ENCODE data around the gene CCDC142.
"Not testable (repeated sequence)": the region's sequence is repeated elsewhere in the genome, so short reads cannot be mapped to it uniquely, and the experiment has no call there.

CCDC142 gene

DNA sequence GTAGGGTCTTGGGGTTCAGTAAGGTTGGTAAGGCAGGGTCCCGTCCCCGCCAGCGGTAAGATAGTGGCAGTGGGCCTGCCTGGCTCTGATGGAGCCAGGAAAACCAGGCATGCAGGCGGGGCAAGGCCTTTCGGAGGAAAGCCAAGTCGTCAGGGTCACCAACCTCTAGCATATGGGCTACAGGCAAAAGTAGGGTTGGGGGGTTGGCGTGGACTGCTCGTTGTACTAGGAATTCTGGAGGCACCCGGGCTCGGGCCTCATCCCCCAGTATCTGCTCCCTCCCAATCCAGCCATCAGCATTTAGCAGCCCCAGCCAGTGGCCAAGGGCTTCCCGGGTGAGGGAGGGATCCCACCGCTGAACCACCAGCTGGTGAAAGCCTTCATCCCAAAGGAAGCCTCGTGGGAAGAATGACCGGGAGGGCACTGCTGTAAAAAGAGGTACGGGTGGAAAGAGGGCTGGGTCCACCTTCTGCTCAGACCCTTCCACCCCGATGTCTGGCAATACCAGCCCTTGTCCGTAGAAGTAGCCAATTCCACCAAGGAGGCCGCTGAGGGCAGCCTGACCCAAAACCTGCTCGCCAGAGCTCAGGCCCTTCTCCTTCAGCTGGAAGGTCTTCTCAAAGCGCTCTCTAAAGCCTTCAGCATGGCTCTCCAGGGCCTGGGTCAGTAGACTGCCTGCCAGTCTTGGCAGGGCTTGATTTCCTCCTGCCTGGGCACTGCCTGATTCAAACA, 20.6 kb downstream of the CCDC142 start:
- no peak for DNase-seq (ENCODE audit: low read depth, low spot score)
- no peak overlapping the region for H3K27ac ChIP-seq (ENCODE audit: low read length)
- WGBS (ENCODE audit: insufficient coverage, insufficient read length), result no CpG with 5 or more reads among the region's 20 CpGs
- no peak overlapping the region for H3K4me3 ChIP-seq (ENCODE audit: low read length)
- 0 out of 2 replicates have a peak, but pooled peaks cover 2% of the 10 kb centered on the region for H3K4me1 ChIP-seq (ENCODE audit: control insufficient read depth, insufficient read depth, low read length)
- peaks cover 8% of the 10 kb centered on the region for H3K36me3 ChIP-seq (ENCODE audit: control insufficient read depth, insufficient read depth, low read length)
- H3K27me3 ChIP-seq (ENCODE audit: control insufficient read depth, insufficient read depth, low read length), result no peaks in the 10 kb centered on the region
- no peaks in the 10 kb centered on the region for H3K9me3 ChIP-seq (ENCODE audit: control insufficient read depth, insufficient read depth, low read length)

DNA sequence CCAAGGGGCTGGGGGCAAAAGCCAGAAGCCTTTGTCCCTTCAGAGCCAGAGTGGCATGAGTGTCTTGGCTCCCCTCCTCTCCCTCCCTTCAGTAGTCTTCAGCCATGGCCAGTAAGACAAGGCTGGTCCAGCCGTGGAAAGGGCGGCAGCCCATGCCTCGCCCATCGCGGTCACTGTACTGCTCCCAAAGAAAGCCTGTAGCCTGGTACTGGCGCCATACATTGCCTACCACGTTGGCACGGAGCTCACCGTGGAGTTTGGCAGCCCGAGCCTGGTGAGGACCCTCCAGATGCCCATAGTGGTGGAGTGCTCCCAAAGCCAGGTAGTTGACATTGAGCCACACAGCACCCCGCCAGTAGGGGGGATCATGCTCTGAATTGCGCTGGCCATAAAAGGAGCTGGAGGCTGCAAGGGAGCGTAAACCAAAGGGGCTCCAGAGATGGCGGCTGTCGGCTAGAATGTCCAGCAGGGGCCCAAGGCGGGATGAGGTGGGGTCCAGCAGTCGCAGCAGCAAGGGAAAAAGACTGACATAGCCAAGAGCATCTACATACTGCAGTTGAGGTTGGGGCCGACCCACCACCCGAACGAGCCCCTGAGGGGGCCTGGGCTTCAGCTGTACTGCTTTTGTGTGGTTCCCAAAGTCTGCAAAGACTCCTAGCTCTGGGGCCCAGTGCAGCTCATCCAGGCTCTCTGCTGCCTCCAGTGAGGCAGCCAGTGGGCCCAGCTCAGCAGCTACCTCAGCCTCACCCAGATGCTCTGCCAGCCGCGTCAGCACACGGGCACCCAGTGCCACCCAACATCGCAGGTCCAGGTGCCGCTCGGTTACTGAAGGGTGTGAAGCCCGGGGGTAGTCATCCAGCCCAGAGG, 21.4 kb downstream of the CCDC142 start:
- no peak overlapping the region for H3K4me3 ChIP-seq (ENCODE audit: low read length)
- DNase-seq (ENCODE audit: low read depth, low spot score), result no peak
- no CpG with 5 or more reads among the region's 27 CpGs for WGBS (ENCODE audit: insufficient coverage, insufficient read length)
- no peaks in the 10 kb centered on the region for H3K9me3 ChIP-seq (ENCODE audit: control insufficient read depth, insufficient read depth, low read length)
- H3K4me1 ChIP-seq (ENCODE audit: control insufficient read depth, insufficient read depth, low read length), result 0 out of 2 replicates have a peak, but pooled peaks cover 2% of the 10 kb centered on the region
- no peaks in the 10 kb centered on the region for H3K27me3 ChIP-seq (ENCODE audit: control insufficient read depth, insufficient read depth, low read length)
- no peak overlapping the region for H3K27ac ChIP-seq (ENCODE audit: low read length)
- H3K36me3 ChIP-seq (ENCODE audit: control insufficient read depth, insufficient read depth, low read length), result peaks cover 8% of the 10 kb centered on the region

DNA sequence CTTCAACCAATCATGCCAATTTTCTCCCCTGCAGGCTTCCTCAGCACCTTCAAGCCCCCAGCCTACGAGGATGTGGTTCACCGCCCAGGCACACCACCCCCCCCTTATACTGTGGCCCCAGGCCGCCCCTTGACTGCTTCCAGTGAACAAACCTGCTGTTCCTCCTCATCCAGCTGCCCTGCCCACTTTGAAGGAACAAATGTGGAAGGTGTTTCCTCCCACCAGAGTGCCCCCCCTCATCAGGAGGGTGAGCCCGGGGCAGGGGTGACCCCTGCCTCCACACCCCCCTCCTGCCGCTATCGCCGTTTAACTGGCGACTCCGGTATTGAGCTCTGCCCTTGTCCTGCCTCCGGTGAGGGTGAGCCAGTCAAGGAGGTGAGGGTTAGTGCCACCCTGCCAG, 22.6 kb downstream of the CCDC142 start:
- H3K9me3 ChIP-seq (ENCODE audit: control insufficient read depth, insufficient read depth, low read length); H3K4me3 ChIP-seq (ENCODE audit: low read length); DNase-seq (ENCODE audit: low read depth, low spot score); H3K27ac ChIP-seq (ENCODE audit: low read length); H3K36me3 ChIP-seq (ENCODE audit: control insufficient read depth, insufficient read depth, low read length); H3K27me3 ChIP-seq (ENCODE audit: control insufficient read depth, insufficient read depth, low read length); H3K4me1 ChIP-seq (ENCODE audit: control insufficient read depth, insufficient read depth, low read length): not testable (repeated sequence)
- no CpG with 5 or more reads among the region's 10 CpGs for WGBS (ENCODE audit: insufficient coverage, insufficient read length)

DNA sequence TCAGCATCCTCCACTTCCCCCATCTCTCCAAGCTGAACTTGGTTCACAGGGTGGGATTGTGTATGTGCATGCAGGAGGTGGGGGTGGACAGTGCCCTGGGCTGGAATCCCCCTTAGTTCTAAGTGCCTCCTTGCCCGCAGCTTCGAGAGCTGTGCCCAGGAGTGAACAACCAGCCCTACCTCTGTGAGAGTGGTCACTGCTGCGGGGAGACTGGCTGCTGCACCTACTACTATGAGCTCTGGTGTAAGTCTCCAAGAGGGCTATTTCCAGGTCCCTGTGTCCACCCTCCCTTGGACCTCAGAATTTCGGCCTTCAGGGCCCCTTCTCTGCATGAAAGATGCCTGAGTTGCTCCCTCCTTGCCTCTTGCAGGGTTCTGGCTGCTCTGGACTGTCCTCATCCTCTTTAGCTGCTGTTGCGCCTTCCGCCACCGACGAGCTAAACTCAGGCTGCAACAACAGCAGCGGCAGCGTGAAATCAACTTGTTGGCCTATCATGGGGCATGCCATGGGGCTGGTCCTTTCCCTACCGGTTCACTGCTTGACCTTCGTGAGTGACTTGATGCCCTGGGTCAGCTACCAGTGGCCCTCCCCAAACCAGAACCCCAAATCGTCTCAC, 23.2 kb downstream of the CCDC142 start:
- H3K27ac ChIP-seq (ENCODE audit: low read length); H3K4me1 ChIP-seq (ENCODE audit: control insufficient read depth, insufficient read depth, low read length); H3K4me3 ChIP-seq (ENCODE audit: low read length); DNase-seq (ENCODE audit: low read depth, low spot score); H3K9me3 ChIP-seq (ENCODE audit: control insufficient read depth, insufficient read depth, low read length); H3K36me3 ChIP-seq (ENCODE audit: control insufficient read depth, insufficient read depth, low read length); H3K27me3 ChIP-seq (ENCODE audit: control insufficient read depth, insufficient read depth, low read length): not testable (repeated sequence)
- 100% methylated on average over 1 of the region's 13 CpGs for WGBS (ENCODE audit: insufficient coverage, insufficient read length)

DNA sequence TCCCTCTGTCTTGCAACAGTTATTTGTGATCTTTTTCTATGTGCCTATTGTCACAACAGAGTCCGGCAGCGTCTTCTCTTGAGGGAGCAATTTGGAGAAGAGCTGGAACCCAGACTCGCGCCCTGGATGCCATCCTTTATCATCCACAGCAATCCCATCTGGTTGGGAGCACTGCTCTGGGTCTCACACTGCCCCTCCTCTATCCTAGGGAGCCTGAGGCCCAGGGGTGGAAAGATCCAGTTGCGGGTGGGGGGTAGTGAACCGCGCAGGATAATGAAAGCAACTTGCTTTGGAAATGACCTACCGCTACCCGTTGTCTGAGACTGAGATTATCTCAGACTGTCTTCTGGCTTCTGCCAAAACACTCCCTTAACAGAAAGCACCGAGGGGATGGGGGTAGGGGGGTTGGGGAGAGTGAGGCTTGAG, 23.8 kb downstream of the CCDC142 start:
- Histone ChIP-seq H3K9me3 (ENCODE audit: control insufficient read depth, insufficient read depth, low read length) (no peaks in the 10 kb centered on the region), H3K27ac (ENCODE audit: low read length) (no peak overlapping the region), H3K4me3 (ENCODE audit: low read length) (peak overlapping the region; percentile 77), H3K36me3 (ENCODE audit: control insufficient read depth, insufficient read depth, low read length) (peaks cover 8% of the 10 kb centered on the region), H3K4me1 (ENCODE audit: control insufficient read depth, insufficient read depth, low read length) (0 out of 2 replicates have a peak, but pooled peaks cover 2% of the 10 kb centered on the region), H3K27me3 (ENCODE audit: control insufficient read depth, insufficient read depth, low read length) (no peaks in the 10 kb centered on the region)
- DNase-seq (ENCODE audit: low read depth, low spot score), result no peak
- no CpG with 5 or more reads among the region's 10 CpGs for WGBS (ENCODE audit: insufficient coverage, insufficient read length)

DNA sequence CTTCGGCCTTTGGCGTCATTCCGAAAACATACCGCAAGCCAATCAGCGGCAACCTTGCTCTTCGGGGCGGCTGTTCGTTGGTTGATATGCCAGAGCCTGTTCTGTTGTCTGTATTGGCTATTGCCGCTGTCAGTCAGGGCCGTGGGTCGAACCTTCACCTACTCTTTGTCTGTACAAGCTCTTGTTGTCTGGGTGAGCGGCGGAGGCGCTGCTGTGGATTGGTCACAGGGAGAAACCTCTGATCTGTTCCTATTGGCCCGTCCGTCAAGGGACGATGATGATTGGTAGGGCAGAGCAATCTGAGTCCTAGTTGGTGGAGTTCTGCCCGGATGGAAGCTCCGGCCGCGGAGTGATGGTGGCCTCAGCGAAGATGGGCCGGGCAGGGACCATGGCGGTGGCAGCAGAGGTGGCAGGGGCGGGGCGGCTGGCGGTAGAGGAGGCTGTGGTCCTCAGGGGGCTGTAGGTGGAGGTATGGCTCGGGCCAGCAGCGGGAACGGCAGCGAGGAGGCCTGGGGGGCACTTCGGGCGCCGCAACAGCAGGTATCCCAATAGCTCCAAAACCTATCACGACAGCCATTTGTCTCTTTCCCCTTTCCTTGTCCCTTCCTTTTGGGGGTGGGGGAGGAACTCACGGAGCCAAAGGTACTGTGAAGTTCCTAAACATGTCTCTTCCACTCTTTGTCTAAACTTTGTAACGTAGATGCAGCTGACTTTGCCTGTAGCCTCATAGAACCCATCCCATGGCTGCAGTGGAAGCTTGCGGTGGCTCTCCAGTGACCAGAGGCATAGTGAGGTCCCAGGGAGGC, 24.5 kb downstream of the CCDC142 start, which contains the start of gene WBP1:
TSS of gene WBP1 (plus strand) at position 307 of the 806 bp plus-strand sequence. CDS start at position 472, 165 bp downstream.
- H3K36me3 ChIP-seq (ENCODE audit: control insufficient read depth, insufficient read depth, low read length), result peaks cover 8% of the 10 kb centered on the region
- WGBS (ENCODE audit: insufficient coverage, insufficient read length), result no CpG with 5 or more reads among the region's 38 CpGs
- H3K27me3 ChIP-seq (ENCODE audit: control insufficient read depth, insufficient read depth, low read length), result no peaks in the 10 kb centered on the region
- 0 out of 2 replicates have a peak, but pooled peaks cover 2% of the 10 kb centered on the region for H3K4me1 ChIP-seq (ENCODE audit: control insufficient read depth, insufficient read depth, low read length)
- DNase-seq (ENCODE audit: low read depth, low spot score), result peak; percentile 100
- no peaks in the 10 kb centered on the region for H3K9me3 ChIP-seq (ENCODE audit: control insufficient read depth, insufficient read depth, low read length)
- H3K27ac ChIP-seq (ENCODE audit: low read length), result no peak within 1 kb of the TSS
- peak within 1 kb of the TSS; percentile 77 for H3K4me3 ChIP-seq (ENCODE audit: low read length)

DNA sequence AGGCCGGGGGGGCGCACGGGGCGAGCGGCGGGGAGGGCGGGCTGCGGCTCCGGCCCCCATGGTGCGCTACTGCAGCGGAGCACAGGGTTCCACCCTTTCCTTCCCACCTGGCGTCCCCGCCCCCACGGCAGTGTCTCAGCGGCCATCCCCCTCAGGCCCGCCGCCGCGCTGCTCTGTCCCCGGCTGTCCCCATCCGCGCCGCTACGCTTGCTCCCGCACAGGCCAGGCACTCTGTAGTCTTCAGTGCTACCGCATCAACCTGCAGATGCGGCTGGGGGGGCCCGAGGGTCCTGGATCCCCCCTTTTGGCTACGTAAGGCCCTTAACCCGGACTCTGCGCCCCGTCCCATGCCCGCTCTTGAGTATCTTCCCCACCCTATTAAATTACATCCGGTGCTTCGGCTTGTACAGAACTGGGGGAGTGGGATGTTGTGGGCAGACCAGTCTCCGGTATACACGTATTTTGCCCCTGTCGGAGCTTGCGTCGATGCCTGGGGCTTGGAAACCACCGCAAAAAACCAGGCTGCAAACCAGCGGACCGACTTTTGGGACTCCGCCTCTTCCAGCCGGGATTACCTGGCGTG, 25.2 kb downstream of the CCDC142 start:
- H3K4me3 ChIP-seq (ENCODE audit: low read length), result peak overlapping the region; percentile 73; the same call in 1 of the 2 replicates
- H3K27ac ChIP-seq (ENCODE audit: low read length), result no peak overlapping the region
- no peaks in the 10 kb centered on the region for H3K9me3 ChIP-seq (ENCODE audit: control insufficient read depth, insufficient read depth, low read length)
- WGBS (ENCODE audit: insufficient coverage, insufficient read length), result no CpG with 5 or more reads among the region's 46 CpGs
- no peak for DNase-seq (ENCODE audit: low read depth, low spot score)
- H3K36me3 ChIP-seq (ENCODE audit: control insufficient read depth, insufficient read depth, low read length), result peaks cover 8% of the 10 kb centered on the region
- H3K4me1 ChIP-seq (ENCODE audit: control insufficient read depth, insufficient read depth, low read length), result 0 out of 2 replicates have a peak, but pooled peaks cover 2% of the 10 kb centered on the region
- H3K27me3 ChIP-seq (ENCODE audit: control insufficient read depth, insufficient read depth, low read length), result no peaks in the 10 kb centered on the region

DNA sequence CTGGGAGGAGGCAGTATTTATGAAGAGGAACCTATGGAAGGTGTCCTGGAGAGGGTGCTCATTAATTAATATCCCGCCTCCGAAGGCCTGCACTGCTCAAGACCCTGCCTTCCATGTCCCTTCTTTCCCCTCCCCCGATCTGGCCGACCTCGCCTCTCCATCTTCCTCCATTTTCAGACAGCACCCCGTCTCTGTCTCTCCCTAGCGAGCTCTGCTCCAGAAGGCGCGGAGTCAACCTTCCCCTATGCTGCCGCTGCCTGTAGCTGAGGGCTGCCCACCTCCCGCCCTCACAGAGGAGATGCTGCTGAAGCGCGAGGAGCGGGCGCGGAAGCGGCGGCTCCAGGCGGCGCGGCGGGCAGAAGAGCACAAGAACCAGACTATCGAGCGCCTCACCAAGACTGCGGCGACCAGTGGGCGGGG, 25.7 kb downstream of the CCDC142 start:
- DNase-seq (ENCODE audit: low read depth, low spot score), result no peak
- Histone ChIP-seq H3K27me3 (ENCODE audit: control insufficient read depth, insufficient read depth, low read length) (no peaks in the 10 kb centered on the region), H3K4me1 (ENCODE audit: control insufficient read depth, insufficient read depth, low read length) (0 out of 2 replicates have a peak, but pooled peaks cover 2% of the 10 kb centered on the region), H3K27ac (ENCODE audit: low read length) (no peak overlapping the region), H3K36me3 (ENCODE audit: control insufficient read depth, insufficient read depth, low read length) (peaks cover 3% of the 10 kb centered on the region; the same call in 1 of the 2 replicates), H3K4me3 (ENCODE audit: low read length) (peak overlapping the region; percentile 73; the same call in 1 of the 2 replicates), H3K9me3 (ENCODE audit: control insufficient read depth, insufficient read depth, low read length) (no peaks in the 10 kb centered on the region)
- WGBS (ENCODE audit: insufficient coverage, insufficient read length), result no CpG with 5 or more reads among the region's 27 CpGs

DNA sequence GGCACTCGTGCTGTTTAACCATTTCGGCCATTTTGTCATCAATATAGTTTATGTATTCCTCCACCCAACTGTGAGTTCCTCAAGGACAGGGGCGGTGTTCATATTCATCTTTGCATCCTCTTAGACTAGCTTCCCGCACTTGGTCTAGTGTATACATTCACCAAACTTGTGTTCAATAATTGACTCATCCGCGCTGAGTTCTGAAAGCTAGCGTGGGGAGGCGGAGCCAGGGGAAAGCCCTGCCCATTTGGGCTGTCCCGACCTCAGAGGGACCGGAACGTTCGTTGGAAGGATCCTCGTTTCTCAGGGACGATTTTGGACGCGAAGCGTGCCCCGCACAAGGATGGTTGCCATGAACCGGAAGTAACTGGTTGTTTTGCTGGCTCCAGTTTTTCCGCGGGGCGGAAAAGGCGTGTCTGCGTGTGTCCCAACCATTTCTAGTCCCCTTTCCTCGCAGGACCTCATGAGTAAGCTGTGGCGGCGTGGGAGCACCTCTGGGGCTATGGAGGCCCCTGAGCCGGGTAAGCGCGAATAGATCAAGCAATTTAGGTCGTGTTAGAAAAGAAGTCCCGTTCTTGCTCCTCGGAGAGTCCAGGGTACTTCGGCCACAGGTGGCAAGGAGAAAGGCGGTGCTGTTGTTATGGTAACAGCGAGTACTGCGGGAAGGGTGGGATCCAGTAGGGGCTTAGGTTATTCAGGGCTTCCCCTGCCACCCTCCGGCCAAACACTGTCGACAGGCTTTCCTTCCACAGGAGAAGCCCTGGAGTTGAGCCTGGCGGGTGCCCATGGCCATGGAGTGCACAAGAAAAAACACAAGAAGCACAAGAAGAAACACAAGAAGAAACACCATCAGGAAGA, 27.9 kb downstream of the CCDC142 start, which contains the start of gene INO80B:
TSS of gene INO80B (plus strand) at position 434 of the 858 bp plus-strand sequence. CDS start at position 464, 30 bp downstream.
- no peak for DNase-seq (ENCODE audit: low read depth, low spot score)
- H3K4me1 ChIP-seq (ENCODE audit: control insufficient read depth, insufficient read depth, low read length), result no peaks in the 10 kb centered on the region
- H3K9me3 ChIP-seq (ENCODE audit: control insufficient read depth, insufficient read depth, low read length), result no peaks in the 10 kb centered on the region
- no peaks in the 10 kb centered on the region for H3K27me3 ChIP-seq (ENCODE audit: control insufficient read depth, insufficient read depth, low read length)
- H3K27ac ChIP-seq (ENCODE audit: low read length), result no peak within 1 kb of the TSS
- H3K4me3 ChIP-seq (ENCODE audit: low read length), result peak within 1 kb of the TSS; percentile 67; the same call in 1 of the 2 replicates
- no CpG with 5 or more reads among the region's 40 CpGs for WGBS (ENCODE audit: insufficient coverage, insufficient read length)
- no peaks in the 10 kb centered on the region for H3K36me3 ChIP-seq (ENCODE audit: control insufficient read depth, insufficient read depth, low read length)

All from iPS DF 6.9 (cell line).